GM19452 (cell line): ENCODE data around the gene PSD.

ENCODE experiments used
- ATAC-seq: cut with Tn5 transposase; IDR thresholded peaks from one replicate; pipeline ENCODE4 v1.9.1; 2021; ENCODE audit not compliant: unreplicated experiment

Gene PSD

GRCh38 chr10:102393411-102394078, 25.0 kb downstream of the PSD start:
- ATAC-seq: no peak

GRCh38 chr10:102392306-102392705, 26.3 kb downstream of the PSD start:
- no peak for ATAC-seq

- no peak for ATAC-seq
These were observed 28.7 kb downstream of the PSD start for GRCh38 chr10:102389894-102390293.

GRCh38 chr10:102384606-102385429, 33.8 kb downstream of the PSD start:
- ATAC-seq: no peak

- no peak for ATAC-seq
These were observed 34.5 kb downstream of the PSD start for GRCh38 chr10:102384053-102384452.

- ATAC-seq: no peak
These were observed 35.7 kb downstream of the PSD start for GRCh38 chr10:102382871-102383270.

GRCh38 chr10:102381983-102382382, 36.6 kb downstream of the PSD start:
- ATAC-seq: no peak

- no peak for ATAC-seq
These were observed 39.2 kb downstream of the PSD start for GRCh38 chr10:102379383-102379782.

GRCh38 chr10:102376901-102377300, 41.7 kb downstream of the PSD start:
- ATAC-seq: no peak

GRCh38 chr10:102375867-102376266, 42.7 kb downstream of the PSD start:
- ATAC-seq: no peak

- ATAC-seq: no peak
These were observed 43.3 kb downstream of the PSD start for GRCh38 chr10:102375250-102375649.

GRCh38 chr10:102371295-102371694, 47.3 kb downstream of the PSD start:
- ATAC-seq: no peak

- no peak for ATAC-seq
These were observed 50.5 kb downstream of the PSD start for GRCh38 chr10:102368077-102368476.

GRCh38 chr10:102367441-102367840, 51.1 kb downstream of the PSD start:
- ATAC-seq: no peak

GRCh38 chr10:102358712-102359382, 59.7 kb downstream of the PSD start:
- ATAC-seq: no peak

GRCh38 chr10:102354451-102354850, 64.1 kb downstream of the PSD start:
- ATAC-seq: no peak
